ENCODE data around the gene EMILIN3.

Gene EMILIN3

DNA sequence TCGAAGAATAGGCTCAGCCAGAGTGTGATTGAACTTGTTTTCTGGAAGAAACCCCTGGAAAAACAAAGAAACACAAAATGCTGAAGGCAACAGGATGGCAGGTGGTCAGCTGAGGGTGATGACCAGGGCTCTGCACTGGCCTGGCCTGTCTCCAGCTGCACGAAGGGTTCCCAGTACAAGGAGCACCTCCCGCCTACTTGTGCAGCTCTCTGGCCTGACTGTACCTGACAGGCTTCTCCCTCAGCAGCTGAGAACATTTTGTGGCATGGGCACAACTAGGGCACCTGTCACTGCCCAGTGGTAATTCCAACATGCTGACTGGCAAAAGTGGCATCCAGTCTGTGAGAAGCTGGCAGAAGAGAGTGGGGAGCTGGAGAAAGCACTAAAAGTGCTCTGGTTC lies 38.8 kb upstream of the EMILIN3 start:
- Histone ChIP-seq H3K36me3 (peaks cover 61 to 74% (median 71%) of the 10 kb centered on the region in 3 donors), H3K4me3 (no peak overlapping the region), H3K9me3 (no peaks in the 10 kb centered on the region), H3K27ac (no peak overlapping the region), H3K27me3 (no peaks in the 10 kb centered on the region), H3K4me1 (peaks cover 0 to 4% (median 0%) of the 10 kb centered on the region in 4 donors)
- intact Hi-C loops (cut with DNase I; ENCODE audit: low total_unique reads), result loop anchor here (10.0 kb wide), 1 partner anchor 271 kb away; the partner anchor contains the start of gene PLCG1
- no peak for DNase-seq
- TF ChIP-seq, protein P1, sequence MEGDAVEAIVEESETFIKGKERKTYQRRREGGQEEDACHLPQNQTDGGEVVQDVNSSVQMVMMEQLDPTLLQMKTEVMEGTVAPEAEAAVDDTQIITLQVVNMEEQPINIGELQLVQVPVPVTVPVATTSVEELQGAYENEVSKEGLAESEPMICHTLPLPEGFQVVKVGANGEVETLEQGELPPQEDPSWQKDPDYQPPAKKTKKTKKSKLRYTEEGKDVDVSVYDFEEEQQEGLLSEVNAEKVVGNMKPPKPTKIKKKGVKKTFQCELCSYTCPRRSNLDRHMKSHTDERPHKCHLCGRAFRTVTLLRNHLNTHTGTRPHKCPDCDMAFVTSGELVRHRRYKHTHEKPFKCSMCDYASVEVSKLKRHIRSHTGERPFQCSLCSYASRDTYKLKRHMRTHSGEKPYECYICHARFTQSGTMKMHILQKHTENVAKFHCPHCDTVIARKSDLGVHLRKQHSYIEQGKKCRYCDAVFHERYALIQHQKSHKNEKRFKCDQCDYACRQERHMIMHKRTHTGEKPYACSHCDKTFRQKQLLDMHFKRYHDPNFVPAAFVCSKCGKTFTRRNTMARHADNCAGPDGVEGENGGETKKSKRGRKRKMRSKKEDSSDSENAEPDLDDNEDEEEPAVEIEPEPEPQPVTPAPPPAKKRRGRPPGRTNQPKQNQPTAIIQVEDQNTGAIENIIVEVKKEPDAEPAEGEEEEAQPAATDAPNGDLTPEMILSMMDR (IDR thresholded peaks at IDR 0.05), result no peak

DNA sequence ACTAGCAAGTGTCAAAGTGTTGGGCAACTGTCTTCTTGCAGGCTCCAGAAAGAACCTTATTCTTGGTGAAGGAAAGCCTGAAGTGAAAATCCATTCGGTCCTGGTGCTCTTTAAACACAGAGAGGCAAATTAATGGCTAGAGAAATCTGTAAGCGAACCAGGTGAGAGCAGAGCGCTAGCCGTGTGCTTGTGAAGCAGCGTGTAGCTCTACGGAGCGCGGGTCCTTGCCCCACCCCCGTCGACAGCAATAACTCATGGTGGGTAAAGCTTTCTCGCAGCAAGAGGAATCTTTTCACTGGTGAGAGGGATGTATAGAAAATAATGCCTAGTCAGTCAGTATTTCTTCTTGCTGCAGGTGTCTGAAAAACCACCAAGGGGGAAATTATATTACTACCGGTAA lies 37.0 kb upstream of the EMILIN3 start:
- H3K9me3 ChIP-seq, result no peaks in the 10 kb centered on the region

DNA sequence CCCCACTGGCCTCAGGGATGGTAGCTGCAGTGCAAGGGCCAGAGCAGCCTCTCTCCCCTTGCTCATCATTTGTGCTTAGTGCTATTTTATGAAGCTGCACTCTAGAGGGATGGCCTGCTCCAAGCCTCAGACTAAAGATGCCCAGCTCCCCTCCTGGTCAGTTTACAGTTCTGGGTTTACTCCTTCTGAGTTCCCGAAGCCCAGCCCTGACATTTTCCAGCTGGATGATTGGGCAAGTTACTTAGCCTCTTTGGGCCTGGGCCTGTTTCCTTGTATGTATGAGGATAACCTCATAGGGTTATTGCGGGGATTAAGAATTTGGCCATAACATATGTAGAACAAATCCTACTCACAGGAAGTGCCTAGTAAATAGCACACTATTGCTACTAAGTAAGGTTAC lies 31.8 kb upstream of the EMILIN3 start:
- Histone ChIP-seq H3K36me3 (peaks cover 4% of the 10 kb centered on the region in 3 donors), H3K27me3 (no peaks in the 10 kb centered on the region), H3K27ac (no peak overlapping the region), H3K9me3 (no peaks in the 10 kb centered on the region), H3K4me3 (no peak overlapping the region), H3K4me1 (peaks cover 0 to 22% (median 2%) of the 10 kb centered on the region in 4 donors)
- intact Hi-C loops (cut with DNase I; ENCODE audit: low total_unique reads), result no loop called here
- no peak for DNase-seq
- TF ChIP-seq, protein P1 (IDR thresholded peaks at IDR 0.05), result no peak

More for the DNA sequence above, 37.0 kb upstream of the EMILIN3 start:
- Histone ChIP-seq H3K4me1 (no peaks in the 10 kb centered on the region), H3K36me3 (peaks cover 45 to 56% (median 53%) of the 10 kb centered on the region in 3 donors), H3K27me3 (no peaks in the 10 kb centered on the region), H3K27ac (no peak overlapping the region), H3K4me3 (no peak overlapping the region)
- TF ChIP-seq, protein P1 (IDR thresholded peaks at IDR 0.05), result no peak
- DNase-seq, result no peak
- intact Hi-C loops (cut with DNase I; ENCODE audit: low total_unique reads), result loop anchor here (10.0 kb wide), 1 partner anchor 269 kb away; the partner anchor contains the start of gene PLCG1

DNA sequence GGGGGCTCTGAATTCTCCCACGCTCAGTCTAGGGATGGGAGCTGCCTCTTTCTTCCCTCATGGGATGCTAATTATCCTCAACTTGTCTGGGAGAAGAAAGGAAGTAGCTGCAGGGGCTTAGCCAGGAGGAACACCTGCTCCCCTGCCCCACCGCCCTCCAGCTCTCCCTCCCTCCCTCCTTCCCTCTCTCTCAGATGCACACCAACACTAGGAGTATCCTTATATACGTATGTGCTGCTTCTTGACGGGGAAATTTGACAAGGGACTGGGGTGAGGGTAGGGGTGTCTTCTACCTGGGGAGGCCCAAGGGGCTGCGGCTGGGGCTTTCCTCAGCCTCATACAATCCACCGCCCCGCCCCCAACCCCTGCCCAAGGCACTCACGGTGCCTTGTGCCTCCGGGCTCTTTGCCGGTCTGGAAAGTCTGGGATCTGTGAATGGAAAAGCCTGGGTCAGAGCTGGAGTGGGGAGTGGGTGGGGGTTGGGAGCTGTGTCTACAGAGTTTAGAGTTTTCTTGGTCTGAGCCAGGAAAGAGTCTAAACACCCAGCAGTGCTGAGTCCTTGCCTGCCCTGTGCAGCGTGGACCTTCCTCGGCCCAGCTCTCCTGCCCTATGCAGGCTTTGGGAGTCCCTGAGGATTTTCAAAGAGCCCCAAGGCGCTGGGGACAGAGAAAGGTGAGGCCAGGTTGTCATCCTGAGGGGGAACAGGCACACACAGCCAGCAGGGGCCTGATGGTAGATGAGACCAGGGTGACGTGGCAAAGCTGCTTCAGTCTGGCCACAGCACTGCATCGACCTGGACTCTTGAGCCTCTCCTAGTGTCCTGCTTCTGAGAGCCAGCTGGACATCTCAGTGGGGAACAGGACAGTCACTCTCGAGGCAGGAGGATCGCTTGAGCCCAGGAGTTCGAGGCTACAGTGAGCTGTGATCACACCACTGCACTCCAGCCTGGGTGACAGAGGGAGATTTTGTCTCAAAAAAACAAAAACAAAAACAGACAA lies 29.3 kb upstream of the EMILIN3 start:
- Histone ChIP-seq H3K9me3 (no peaks in the 10 kb centered on the region), H3K27me3 (no peaks in the 10 kb centered on the region), H3K4me1 (peaks cover 0 to 34% (median 5%) of the 10 kb centered on the region in 4 donors), H3K4me3 (no peak overlapping the region), H3K27ac (no peak overlapping the region), H3K36me3 (no peaks in the 10 kb centered on the region)
- TF ChIP-seq, protein P1 (IDR thresholded peaks at IDR 0.05), result no peak
- no peak for DNase-seq
- intact Hi-C loops (cut with DNase I; ENCODE audit: low total_unique reads), result no loop called here

DNA sequence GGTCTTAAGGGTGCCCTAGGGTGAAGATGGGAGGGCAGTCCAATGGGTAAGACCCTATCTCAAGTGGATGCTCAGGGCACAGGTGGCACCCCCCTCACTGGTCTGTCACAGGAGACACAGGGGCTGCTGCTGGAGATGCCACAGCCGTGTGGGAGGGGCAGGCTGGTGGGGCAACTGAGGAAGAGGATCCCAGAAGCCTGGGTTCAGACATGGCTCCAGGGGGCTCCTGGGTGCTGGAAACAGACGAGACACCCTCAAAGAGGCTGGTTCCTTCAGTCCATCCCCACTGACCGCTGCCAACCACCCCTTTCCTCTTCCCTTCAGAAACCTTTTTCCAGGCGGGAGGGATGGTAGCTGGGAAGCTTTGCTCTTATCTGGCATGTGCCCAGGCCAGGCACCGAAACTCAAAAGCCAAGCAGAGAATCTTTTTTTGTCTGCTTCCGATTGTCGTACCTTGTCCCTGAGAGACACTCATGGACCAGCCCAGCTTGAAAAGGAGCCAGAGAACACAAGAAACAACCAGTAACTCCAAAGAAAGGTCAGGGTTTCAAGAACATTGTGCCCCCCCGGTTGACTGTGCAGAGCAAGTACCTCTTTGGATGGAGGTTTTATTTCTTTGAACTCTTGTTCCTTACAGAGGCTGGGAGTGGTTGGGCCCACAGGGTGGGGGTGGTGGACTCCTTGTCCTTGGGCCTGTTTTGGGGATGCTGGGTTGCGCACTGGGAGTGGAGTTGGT lies 28.5 kb upstream of the EMILIN3 start:
- H3K27ac ChIP-seq, result no peak overlapping the region

More for the DNA sequence above, 28.5 kb upstream of the EMILIN3 start:
- Histone ChIP-seq H3K36me3 (no peaks in the 10 kb centered on the region), H3K27me3 (no peaks in the 10 kb centered on the region), H3K9me3 (no peaks in the 10 kb centered on the region), H3K4me1 (peaks cover 0 to 34% (median 5%) of the 10 kb centered on the region in 4 donors), H3K4me3 (no peak overlapping the region)
- no peak for DNase-seq
- intact Hi-C loops (cut with DNase I; ENCODE audit: low total_unique reads), result no loop called here
- TF ChIP-seq, protein P1 (IDR thresholded peaks at IDR 0.05), result no peak

All from tibial artery (tissue), 4 donors.